DND-41 (cell line): ENCODE data around the gene AUTS2.
"Not testable (repeated sequence)": the region's sequence is repeated elsewhere in the genome, so short reads cannot be mapped to it uniquely, and the experiment has no call there.

Experiments
- ATAC-seq: fragments of 200-7000 bp; cut with Tn5 transposase; 3 replicates; pipeline ENCODE4 v1.9.1; 2021; ENCODE audit warnings: low read depth; ENCODE audit not compliant: insufficient read depth
- DNase-seq: peaks from one replicate; pipeline ENCODE4 v3.0.0-alpha.2; 2020
- H2AFZ ChIP-seq: 2 replicates; pipeline ENCODE4 v1.6.0; 2012; ENCODE audit warnings: low read depth, low read length
- H3K27ac ChIP-seq: 2 replicates; pipeline ENCODE4 v1.5.1; 2012; ENCODE audit warnings: low read length, inconsistent platforms
- H3K27me3 ChIP-seq: fragments of 200-600 bp; sonication (generic); 2 replicates; pipeline ENCODE4 v1.6.0; 2012; ENCODE audit warnings: low read length, mild to moderate bottlenecking, inconsistent platforms; ENCODE audit not compliant: insufficient read depth, poor library complexity
- H3K36me3 ChIP-seq: 2 replicates; pipeline ENCODE4 v1.5.1; 2012; ENCODE audit warnings: low read length, inconsistent platforms; ENCODE audit not compliant: insufficient read depth
- H3K4me1 ChIP-seq: 2 replicates; pipeline ENCODE4 v1.5.1; 2012; ENCODE audit warnings: mild to moderate bottlenecking, low read length; ENCODE audit not compliant: insufficient read depth
- H3K4me2 ChIP-seq: 2 replicates; pipeline ENCODE4 v1.6.0; 2012; ENCODE audit warnings: mild to moderate bottlenecking, moderate library complexity, low read length, inconsistent platforms; ENCODE audit not compliant: insufficient read depth
- H3K4me3 ChIP-seq, 2 experiments: fragments of 200-600 bp in 1 of 2; shearing (Covaris generic) in 1 of 2; 2 replicates each; pipeline ENCODE4 v1.5.1; 2012 to 2016; ENCODE audit warnings: inconsistent platforms in 2 of 2, low read length in 2 of 2, mild to moderate bottlenecking in 2 of 2, low read depth in 1 of 2, moderate library complexity in 1 of 2
- H3K79me2 ChIP-seq: 2 replicates; pipeline ENCODE4 v1.6.0; 2012; ENCODE audit warnings: low read length, inconsistent platforms; ENCODE audit not compliant: insufficient read depth
- H3K9ac ChIP-seq: 2 replicates; pipeline ENCODE4 v1.6.0; 2012; ENCODE audit warnings: low read depth, mild to moderate bottlenecking, inconsistent platforms, low read length, moderate library complexity
- H3K9me3 ChIP-seq: 2 replicates; pipeline ENCODE4 v1.5.1; 2012; ENCODE audit warnings: low read length, moderate library complexity, mild to moderate bottlenecking, inconsistent platforms; ENCODE audit not compliant: insufficient read depth, severe bottlenecking
- H4K20me1 ChIP-seq: 2 replicates; pipeline ENCODE4 v1.6.0; 2012; ENCODE audit warnings: low read length; ENCODE audit not compliant: insufficient read depth
- CTCF ChIP-seq: IDR thresholded peaks from 2 replicates; pipeline ENCODE4 v1.5.1; 2012; ENCODE audit warnings: borderline replicate concordance, low read length, moderate library complexity, mild to moderate bottlenecking; ENCODE audit not compliant: poor library complexity, severe bottlenecking; ENCODE audit errors: extremely low read depth
- EZH2 ChIP-seq: IDR thresholded peaks from 3 replicates; pipeline ENCODE4 v1.6.1; 2012; ENCODE audit warnings: borderline replicate concordance, low read depth, mild to moderate bottlenecking, moderate library complexity, low read length, inconsistent platforms; ENCODE audit not compliant: severe bottlenecking

Gene AUTS2

GRCh38 chr7:70727861-70728260 is 1129.6 kb downstream of the AUTS2 start:
- H3K27ac ChIP-seq: no peak overlapping the region
- H3K4me2 ChIP-seq: no peak overlapping the region
- TF ChIP-seq CTCF (no peak), EZH2 (no peak)

DNA sequence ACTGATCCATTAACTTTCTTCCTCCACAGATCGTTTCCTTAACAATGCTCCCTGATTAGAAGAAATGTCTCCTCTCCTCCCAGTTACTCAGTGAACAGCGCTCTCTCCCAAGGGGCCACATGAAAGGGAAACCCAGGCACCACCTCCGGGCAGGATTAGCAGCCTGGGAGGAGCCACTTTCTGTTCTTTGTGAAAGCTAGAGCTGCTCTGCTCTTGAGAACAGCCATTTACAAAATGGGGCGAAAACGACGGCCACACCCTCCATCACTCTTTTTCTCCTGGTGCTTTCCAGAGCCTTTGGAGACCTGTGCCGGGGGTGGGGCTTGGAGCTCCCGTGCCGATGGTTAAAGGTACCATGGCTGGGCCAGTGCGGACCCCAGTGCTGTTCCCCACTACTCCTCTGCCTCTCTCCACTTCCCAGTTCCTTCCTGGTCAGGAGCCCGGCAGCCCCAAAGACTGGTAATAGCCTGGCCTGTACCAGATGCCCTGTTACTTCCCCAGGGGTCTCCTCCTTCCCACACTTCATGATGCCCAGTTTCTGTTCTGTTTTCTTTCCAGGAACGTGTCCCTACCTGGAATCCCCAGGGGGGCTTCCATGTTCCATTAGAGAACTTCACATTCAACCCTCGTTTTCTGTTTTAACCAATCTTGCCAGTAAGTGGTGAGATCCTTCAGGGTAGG is 1130.7 kb downstream of the AUTS2 start:
- Histone ChIP-seq H4K20me1 (peaks cover 67% of the 10 kb centered on the region), H3K4me2 (no peak overlapping the region), H3K4me1 (0 out of 2 replicates have a peak, but pooled peaks cover 6% of the 10 kb centered on the region), H3K79me2 (peaks cover 95% of the 10 kb centered on the region), H3K27ac (0 out of 2 replicates have a peak overlapping the region, but pooled peaks have one; percentile 9), H3K27me3 (no peaks in the 10 kb centered on the region), H2AFZ (no peak overlapping the region), H3K9ac (no peak overlapping the region), H3K36me3 (peaks cover 11% of the 10 kb centered on the region), H3K9me3 (no peaks in the 10 kb centered on the region), H3K4me3 (no peak overlapping the region)
- no peak for TF ChIP-seq CTCF
- ATAC-seq (0 out of 3 replicates have a peak, but pooled peaks have one; percentile 44), DNase-seq (peak; percentile 12)

More at GRCh38 chr7:70727861-70728260, 1129.6 kb downstream of the AUTS2 start:
- Histone ChIP-seq H3K36me3 (peaks cover 17% of the 10 kb centered on the region), H3K79me2 (peaks cover 95% of the 10 kb centered on the region), H3K27me3 (no peaks in the 10 kb centered on the region), H2AFZ (no peak overlapping the region), H3K4me3 (no peak overlapping the region), H3K9me3 (no peaks in the 10 kb centered on the region), H4K20me1 (peaks cover 67% of the 10 kb centered on the region), H3K4me1 (0 out of 2 replicates have a peak, but pooled peaks cover 7% of the 10 kb centered on the region), H3K9ac (no peak overlapping the region)
- ATAC-seq (no peak), DNase-seq (no peak)

- H3K4me1 ChIP-seq, ATAC-seq: not testable (repeated sequence)
- H3K79me2 ChIP-seq: peaks cover 94% of the 10 kb centered on the region
Observed at GRCh38 chr7:70729553-70730157, 1131.4 kb downstream of the AUTS2 start.

GRCh38 chr7:70730451-70731110 is 1132.3 kb downstream of the AUTS2 start:
- Histone ChIP-seq H3K27me3 (no peaks in the 10 kb centered on the region), H3K4me1 (0 out of 2 replicates have a peak, but pooled peaks cover 6% of the 10 kb centered on the region), H3K27ac (no peak overlapping the region), H3K9ac (no peak overlapping the region), H3K9me3 (no peaks in the 10 kb centered on the region), H3K79me2 (peaks cover 93% of the 10 kb centered on the region), H3K36me3 (peaks cover 7% of the 10 kb centered on the region), H2AFZ (no peak overlapping the region), H3K4me3 (no peak overlapping the region), H4K20me1 (peaks cover 63% of the 10 kb centered on the region), H3K4me2 (no peak overlapping the region)
- TF ChIP-seq EZH2: no peak
- TF ChIP-seq CTCF: no peak
- no peak for ATAC-seq
- no peak for DNase-seq

More at GRCh38 chr7:70729553-70730157, 1131.4 kb downstream of the AUTS2 start:
- not testable (repeated sequence) for H3K9me3 ChIP-seq, H3K9ac ChIP-seq, H2AFZ ChIP-seq, DNase-seq, H3K4me3 ChIP-seq, H3K27me3 ChIP-seq, H3K27ac ChIP-seq, H3K4me2 ChIP-seq
- Histone ChIP-seq H3K36me3 (peaks cover 11% of the 10 kb centered on the region), H4K20me1 (peaks cover 66% of the 10 kb centered on the region)
